ENCODE results near the gene VEGFB. TPM values are rescaled to one million over a fixed set of nuclear protein-coding genes. Genes with fewer than 3 reads are reported as not detected.
"Not testable (repeated sequence)": the region's sequence is repeated elsewhere in the genome, so short reads cannot be mapped to it uniquely, and the experiment has no call there.

The VEGFB gene
- total RNA-seq, 1 experiment from 2014 or later: 47.5 TPM

GRCh38 chr11:64245401-64245796 is 11.0 kb downstream of the VEGFB start (continued):
- no peak for TF ChIP-seq ZBTB33 (IDR thresholded peaks at IDR 0.05; ENCODE audit: extremely low read depth, insufficient replicate concordance, low read length)
- no peak for TF ChIP-seq REST (IDR thresholded peaks at IDR 0.05; ENCODE audit: low read depth)

DNA sequence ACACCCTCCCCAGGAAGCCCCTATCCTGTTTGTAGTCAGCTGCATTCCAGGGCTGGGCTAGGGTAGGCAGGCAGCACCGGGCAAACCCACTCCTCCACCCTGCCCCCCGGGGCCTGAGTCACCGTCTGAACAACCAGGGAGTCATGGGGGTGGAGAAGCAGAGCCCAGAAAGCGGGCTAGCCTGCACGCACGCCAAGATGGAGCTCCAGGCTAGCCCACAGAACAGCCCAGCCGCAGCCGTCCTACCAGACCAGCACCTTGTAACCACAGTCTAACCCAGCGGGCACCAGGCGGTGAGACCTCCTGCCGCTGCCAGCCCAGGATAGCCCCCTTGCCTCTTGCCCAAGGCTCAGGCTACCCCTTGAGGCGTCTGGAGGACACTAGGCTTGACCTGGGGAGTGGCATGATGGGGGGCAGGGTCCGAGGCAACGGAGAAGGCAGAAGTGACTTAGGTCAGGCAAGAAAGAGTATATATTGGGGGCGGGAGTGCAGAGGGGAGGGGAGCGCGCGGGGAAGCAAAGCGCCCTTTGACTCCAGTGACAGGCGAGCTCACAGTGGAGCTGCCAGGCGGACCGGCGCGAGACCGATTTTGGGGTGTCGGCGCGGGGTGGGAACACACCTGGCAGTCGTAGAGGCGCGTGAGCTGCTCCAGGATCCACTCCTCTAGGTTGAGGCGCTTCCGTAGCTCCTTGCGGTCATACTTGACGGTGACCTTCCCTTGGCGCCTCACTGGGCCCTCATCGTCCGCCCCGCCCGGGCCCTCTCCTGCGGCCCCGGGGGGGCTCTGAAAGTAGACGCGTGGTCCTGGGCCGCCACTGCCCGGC is 11.6 kb downstream of the VEGFB start:
- Histone ChIP-seq H2AFZ (ENCODE audit: low read depth, low read length, poor library complexity, severe bottlenecking) (no peak overlapping the region), H3K27ac (ENCODE audit: low read depth, low read length) (peak overlapping the region; percentile 94), H4K20me1 (ENCODE audit: insufficient read depth) (no peaks in the 10 kb centered on the region), H3K9ac (ENCODE audit: low read length) (peak overlapping the region; percentile 100), H3K4me3 (replicated peaks in 1 of 2; ENCODE audit: low read depth in 1 of 2, low read length in 2 of 2) (peak overlapping the region; percentile 99 to 100), H3K9me3 (ENCODE audit: control insufficient read depth in 1 of 2, insufficient read depth in 1 of 2, low read depth in 1 of 2, low read length in 2 of 2) (no peaks in the 10 kb centered on the region), H3K36me3 (ENCODE audit: control insufficient read depth in 1 of 2, insufficient read depth in 2 of 2, low read length in 2 of 2) (peaks cover 0 to 12% of the 10 kb centered on the region in 2 experiments; a peak in 1 of 4 replicates), H3K27me3 (ENCODE audit: insufficient read depth, low read length) (no peaks in the 10 kb centered on the region), H3K4me2 (ENCODE audit: low read length) (peak overlapping the region; percentile 84), H3K79me2 (ENCODE audit: insufficient read depth, low read length) (peaks cover 48% of the 10 kb centered on the region), H3K9me2 (ENCODE audit: insufficient read depth) (no peaks in the 10 kb centered on the region), H3K4me1 (ENCODE audit: control insufficient read depth in 1 of 2, insufficient read depth in 2 of 2, low read length in 2 of 2) (peaks cover 36 to 74% of the 10 kb centered on the region in 2 experiments)
- RAD21 ChIA-PET (ENCODE audit: low non-redundant PET in 1 of 2, low total read pairs in 2 of 2, uncharacterized antibody in 2 of 2, unreplicated experiment in 2 of 2): interaction anchor here in 1 of 2 experiments (1.1 kb wide), 1 partner anchor 41 kb away, joined by 4 read pairs; no protein-coding TSS in a partner anchor
- intact Hi-C loops (cut with micrococcal nuclease): no loop called here
- ATAC-seq (no peak), DNase-seq (ENCODE audit: low read depth, low spot score) (no peak)
- POLR2A ChIA-PET: interaction anchor here (1.1 to 4.6 kb wide), 7 partner anchors 20 to 71 kb away, joined by 3 to 29 read pairs (median 5); partner anchors contain the start of genes NUDT22, PRDX5, STIP1 and TRMT112
- CTCF ChIA-PET: interaction anchor here (0.6 to 3.1 kb wide), 4 partner anchors 24 to 110 kb away, joined by 3 to 15 read pairs (median 8); no protein-coding TSS in a partner anchor
- TSS peak; percentile 49 for BruUV-seq (replicated peaks)
- TF ChIP-seq ZFX (IDR thresholded peaks at IDR 0.05) (peak; percentile 23; the same call in 1 of the 2 replicates), CEBPB (IDR thresholded peaks at IDR 0.05; ENCODE audit: low read depth) (no peak), POLR2AphosphoS5 (IDR thresholded peaks at IDR 0.05; ENCODE audit: low read depth, low read length) (peak; percentile 69), EZH2phosphoT487 (IDR thresholded peaks at IDR 0.05; ENCODE audit: borderline replicate concordance) (no peak), ZNF274 (IDR thresholded peaks at IDR 0.05; ENCODE audit: low read depth, low read length) (no peak)

- peak; percentile 0 for ATAC-seq
- Histone ChIP-seq H3K4me3 (replicated peaks in 1 of 2; ENCODE audit: low read depth in 1 of 2, low read length in 2 of 2) (peak overlapping the region; percentile 99 to 100), H3K4me2 (ENCODE audit: low read length) (peak overlapping the region; percentile 96; the same call in 1 of the 2 replicates), H3K36me3 (ENCODE audit: control insufficient read depth in 1 of 2, insufficient read depth in 2 of 2, low read length in 2 of 2) (peaks cover 0 to 12% of the 10 kb centered on the region in 2 experiments; a peak in 1 of 4 replicates), H3K27ac (ENCODE audit: low read depth, low read length) (peak overlapping the region; percentile 94), H3K4me1 (ENCODE audit: control insufficient read depth in 1 of 2, insufficient read depth in 2 of 2, low read length in 2 of 2) (peaks cover 36 to 76% of the 10 kb centered on the region in 2 experiments), H3K79me2 (ENCODE audit: insufficient read depth, low read length) (peaks cover 50% of the 10 kb centered on the region), H3K9ac (ENCODE audit: low read length) (peak overlapping the region; percentile 100)
- H4K20me1 ChIP-seq (ENCODE audit: insufficient read depth); H2AFZ ChIP-seq (ENCODE audit: low read depth, low read length, poor library complexity, severe bottlenecking); intact Hi-C loops (cut with micrococcal nuclease); H3K9me2 ChIP-seq (ENCODE audit: insufficient read depth); H3K9me3 ChIP-seq (ENCODE audit: control insufficient read depth in 1 of 2, insufficient read depth in 1 of 2, low read depth in 1 of 2, low read length in 2 of 2); BruUV-seq (replicated peaks); DNase-seq (ENCODE audit: low read depth, low spot score); H3K27me3 ChIP-seq (ENCODE audit: insufficient read depth, low read length): not testable (repeated sequence)
- CTCF ChIA-PET: interaction anchor here (0.6 to 3.1 kb wide), 4 partner anchors 24 to 109 kb away, joined by 3 to 15 read pairs (median 8); no protein-coding TSS in a partner anchor
- POLR2A ChIA-PET: interaction anchor here (0.6 to 4.6 kb wide), 5 partner anchors 24 to 442 kb away, joined by 3 to 29 read pairs (median 3); partner anchors contain the start of genes PRDX5 and TRMT112
- RAD21 ChIA-PET (ENCODE audit: low non-redundant PET in 1 of 2, low total read pairs in 2 of 2, uncharacterized antibody in 2 of 2, unreplicated experiment in 2 of 2): interaction anchor here in 1 of 2 experiments (1.1 kb wide), 1 partner anchor 42 kb away, joined by 4 read pairs; no protein-coding TSS in a partner anchor
These were observed 12.2 kb downstream of the VEGFB start for GRCh38 chr11:64246621-64246870.
